ENCODE measurements around the gene SHKBP1. TPM values are rescaled to one million over a fixed set of nuclear protein-coding genes. Genes with fewer than 3 reads are reported as not detected.

The SHKBP1 gene
- total RNA-seq, 2 experiments from 2014 or later: 49.4 to 115 TPM

DNA sequence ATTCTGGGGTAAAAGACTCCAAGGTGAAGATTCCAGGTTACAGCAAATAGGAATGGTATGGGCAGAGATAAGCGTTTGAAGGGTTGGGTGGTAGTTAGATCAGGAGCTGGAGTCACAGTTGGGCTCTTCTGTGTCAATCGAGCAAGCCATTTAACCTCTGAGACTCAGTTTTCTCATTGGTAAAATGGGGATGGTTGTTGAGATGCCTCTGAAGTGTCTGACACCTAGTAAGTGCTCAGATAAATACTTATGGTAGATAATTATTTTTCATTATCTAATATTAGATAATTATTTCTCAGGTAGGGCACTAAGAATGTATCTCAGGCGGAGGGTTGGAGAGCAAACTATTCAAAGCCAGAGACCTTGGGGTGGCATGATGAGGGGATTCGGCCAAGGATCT, 32.3 kb downstream of the SHKBP1 start:
- H3K4me2 ChIP-seq (ENCODE audit: low read length): peak overlapping the region; percentile 92
- H3K36me3 ChIP-seq (ENCODE audit: insufficient read depth, low read length): no peaks in the 10 kb centered on the region
- BruUV-seq (replicated peaks): TSS peak; percentile 78
- no peaks in the 10 kb centered on the region for H3K79me2 ChIP-seq (ENCODE audit: insufficient read depth, low read depth, low read length)
- TF ChIP-seq, protein P1, sequence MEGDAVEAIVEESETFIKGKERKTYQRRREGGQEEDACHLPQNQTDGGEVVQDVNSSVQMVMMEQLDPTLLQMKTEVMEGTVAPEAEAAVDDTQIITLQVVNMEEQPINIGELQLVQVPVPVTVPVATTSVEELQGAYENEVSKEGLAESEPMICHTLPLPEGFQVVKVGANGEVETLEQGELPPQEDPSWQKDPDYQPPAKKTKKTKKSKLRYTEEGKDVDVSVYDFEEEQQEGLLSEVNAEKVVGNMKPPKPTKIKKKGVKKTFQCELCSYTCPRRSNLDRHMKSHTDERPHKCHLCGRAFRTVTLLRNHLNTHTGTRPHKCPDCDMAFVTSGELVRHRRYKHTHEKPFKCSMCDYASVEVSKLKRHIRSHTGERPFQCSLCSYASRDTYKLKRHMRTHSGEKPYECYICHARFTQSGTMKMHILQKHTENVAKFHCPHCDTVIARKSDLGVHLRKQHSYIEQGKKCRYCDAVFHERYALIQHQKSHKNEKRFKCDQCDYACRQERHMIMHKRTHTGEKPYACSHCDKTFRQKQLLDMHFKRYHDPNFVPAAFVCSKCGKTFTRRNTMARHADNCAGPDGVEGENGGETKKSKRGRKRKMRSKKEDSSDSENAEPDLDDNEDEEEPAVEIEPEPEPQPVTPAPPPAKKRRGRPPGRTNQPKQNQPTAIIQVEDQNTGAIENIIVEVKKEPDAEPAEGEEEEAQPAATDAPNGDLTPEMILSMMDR (conservative IDR thresholded peaks at IDR 0.05; ENCODE audit: low read length): no peak
- TF ChIP-seq EZH2phosphoT487 (IDR thresholded peaks at IDR 0.05; ENCODE audit: borderline replicate concordance, low read depth, low read length): no peak
- H4K20me1 ChIP-seq (ENCODE audit: insufficient read depth, low read length): no peaks in the 10 kb centered on the region
- no peaks in the 10 kb centered on the region for H3K9me3 ChIP-seq (ENCODE audit: low read length)
- H2AFZ ChIP-seq (ENCODE audit: low read length): peak overlapping the region; percentile 75
- H3K27ac ChIP-seq (ENCODE audit: low read depth, low read length, poor library complexity, severe bottlenecking): peak overlapping the region; percentile 70
- no peaks in the 10 kb centered on the region for H3K9me2 ChIP-seq (ENCODE audit: insufficient read depth, low read length)
- H3K4me1 ChIP-seq (ENCODE audit: insufficient read depth, low read length, poor library complexity, severe bottlenecking): peaks cover 42% of the 10 kb centered on the region
- DNase-seq (ENCODE audit: low spot score): no peak
- ChIA-PET CTCF (ENCODE audit: unreplicated experiment) (no interaction called here), POLR2A (interaction anchor here (0.6 kb wide), 1 partner anchor 689 kb away, joined by 3 read pairs; no protein-coding TSS in a partner anchor)
- intact Hi-C loops (cut with micrococcal nuclease; ENCODE audit: unreplicated experiment): loop anchor here (10.0 kb wide), 2 partner anchors 166 to 324 kb away; partner anchors contain the start of genes AKT2, MIA and RAB4B
- H3K4me3 ChIP-seq (ENCODE audit: low read depth, low read length, poor library complexity, severe bottlenecking): peak overlapping the region; percentile 76

DNA sequence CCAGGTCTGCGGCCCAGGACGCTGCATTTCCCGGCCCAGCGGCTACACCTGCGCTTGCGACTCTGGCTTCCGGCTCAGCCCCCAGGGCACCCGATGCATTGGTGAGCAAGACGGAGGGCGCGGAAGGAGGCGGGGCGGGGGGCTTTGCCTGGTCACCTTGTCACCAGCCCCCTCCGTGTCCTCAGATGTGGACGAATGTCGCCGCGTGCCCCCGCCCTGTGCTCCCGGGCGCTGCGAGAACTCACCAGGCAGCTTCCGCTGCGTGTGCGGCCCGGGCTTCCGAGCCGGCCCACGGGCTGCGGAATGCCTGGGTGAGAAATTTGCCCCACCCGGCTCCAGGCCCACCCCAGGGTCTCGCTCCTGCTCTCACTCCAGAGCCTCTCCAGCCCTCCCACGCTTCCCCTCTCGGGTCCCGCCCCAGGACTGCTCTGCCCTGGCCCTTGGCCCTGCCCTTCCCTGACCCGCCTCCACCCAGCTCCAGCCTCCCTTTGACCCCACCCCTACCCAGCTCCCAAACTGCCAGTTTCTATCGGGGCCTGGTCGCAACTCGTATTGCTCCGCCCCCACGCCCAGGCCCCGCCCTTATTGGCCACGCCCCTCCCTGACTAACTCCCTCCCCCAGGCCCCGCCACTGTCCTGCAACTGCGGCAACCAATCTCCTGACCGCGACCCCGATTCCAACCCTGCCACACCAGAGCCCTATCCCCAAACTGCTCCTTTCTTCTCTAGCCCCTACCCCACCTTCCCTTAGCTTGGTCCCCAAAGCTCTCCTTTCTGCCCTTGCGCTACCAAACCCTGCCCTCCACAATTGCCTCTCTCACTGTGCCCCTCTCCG, 33.1 kb downstream of the SHKBP1 start:
- H3K4me1 ChIP-seq (ENCODE audit: insufficient read depth, low read length, poor library complexity, severe bottlenecking): peaks cover 42% of the 10 kb centered on the region
- POLR2A ChIA-PET: interaction anchor here (0.6 to 0.8 kb wide), 4 partner anchors 39 to 689 kb away, joined by 3 to 5 read pairs (median 4); partner anchors contain the start of gene NUMBL
- no peaks in the 10 kb centered on the region for H3K36me3 ChIP-seq (ENCODE audit: insufficient read depth, low read length)
- H3K9me3 ChIP-seq (ENCODE audit: low read length): no peaks in the 10 kb centered on the region
- peak overlapping the region; percentile 92 for H3K4me2 ChIP-seq (ENCODE audit: low read length)
- CTCF ChIA-PET (ENCODE audit: unreplicated experiment): interaction anchor here (0.6 kb wide), 2 partner anchors 9 to 194 kb away, joined by 3 read pairs; no protein-coding TSS in a partner anchor
- intact Hi-C loops (cut with micrococcal nuclease; ENCODE audit: unreplicated experiment): loop anchor here (10.0 kb wide), 2 partner anchors 165 to 325 kb away; partner anchors contain the start of genes AKT2, MIA and RAB4B
- H3K79me2 ChIP-seq (ENCODE audit: insufficient read depth, low read depth, low read length): no peaks in the 10 kb centered on the region
- BruUV-seq (replicated peaks): no TSS peak
- DNase-seq (ENCODE audit: low spot score): peak; percentile 89
- peak overlapping the region; percentile 75 for H2AFZ ChIP-seq (ENCODE audit: low read length)
- H3K4me3 ChIP-seq (ENCODE audit: low read depth, low read length, poor library complexity, severe bottlenecking): peak overlapping the region; percentile 76
- TF ChIP-seq, protein P1 (conservative IDR thresholded peaks at IDR 0.05; ENCODE audit: low read length): no peak
- TF ChIP-seq EZH2phosphoT487 (IDR thresholded peaks at IDR 0.05; ENCODE audit: borderline replicate concordance, low read depth, low read length): no peak
- H3K9me2 ChIP-seq (ENCODE audit: insufficient read depth, low read length): no peaks in the 10 kb centered on the region
- no peaks in the 10 kb centered on the region for H4K20me1 ChIP-seq (ENCODE audit: insufficient read depth, low read length)
- peak overlapping the region; percentile 70 for H3K27ac ChIP-seq (ENCODE audit: low read depth, low read length, poor library complexity, severe bottlenecking)
